Measurements from ENCODE around the gene SLC25A22. TPM values are rescaled to one million over a fixed set of nuclear protein-coding genes. Genes with fewer than 3 reads are reported as not detected.
A peak's percentile ranks its signal among the peaks of the same experiment; 100 is the strongest.

SLC25A22 gene
- total RNA-seq, 1 experiment from 2014 or later: 38.1 TPM

DNA sequence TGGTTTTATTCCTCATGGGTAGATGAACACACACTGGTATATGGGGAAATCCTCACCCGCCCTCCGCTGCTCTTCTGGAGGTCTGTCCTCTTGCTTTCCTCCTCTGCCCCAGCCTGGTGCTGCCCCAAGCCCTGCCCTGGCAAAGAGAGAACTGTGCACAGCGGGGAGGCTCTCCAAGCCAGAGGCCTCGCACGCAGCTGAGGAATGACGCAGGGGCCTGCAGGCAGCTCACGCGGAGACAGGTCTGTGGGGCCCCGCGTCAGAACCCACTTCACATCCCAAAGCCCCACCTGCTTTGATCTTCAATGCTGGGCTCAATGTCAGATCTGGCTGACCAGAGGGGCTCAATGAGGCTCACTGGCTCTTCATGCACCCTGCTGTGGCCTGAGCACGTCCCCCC is 30.8 kb downstream of the SLC25A22 start:
- ChIA-PET POLR2A (ENCODE audit: low non-redundant PET) (no interaction called here), CTCF (no interaction called here)
- H3K9me3 ChIP-seq (ENCODE audit: low read depth, low read length, poor library complexity, severe bottlenecking): no peaks in the 10 kb centered on the region
- peaks cover 49% of the 10 kb centered on the region for H3K36me3 ChIP-seq (ENCODE audit: insufficient read depth, low read length, poor library complexity, severe bottlenecking)
- no peak for DNase-seq (ENCODE audit: low spot score)
- H3K4me1 ChIP-seq (ENCODE audit: insufficient read depth, low read length, poor library complexity, severe bottlenecking): no peaks in the 10 kb centered on the region
- TSS peak; percentile 45 for BruUV-seq (replicated peaks)
- H3K27me3 ChIP-seq (replicated peaks; ENCODE audit: insufficient read depth, low read depth, low read length, poor library complexity): no peaks in the 10 kb centered on the region
- no peak overlapping the region for H3K4me3 ChIP-seq (ENCODE audit: low read depth, low read length, poor library complexity, severe bottlenecking)
- TF ChIP-seq EZH2 (IDR thresholded peaks at IDR 0.05; ENCODE audit: borderline replicate concordance, low read depth, low read length, poor library complexity, severe bottlenecking): no peak
- TF ChIP-seq, protein P1, sequence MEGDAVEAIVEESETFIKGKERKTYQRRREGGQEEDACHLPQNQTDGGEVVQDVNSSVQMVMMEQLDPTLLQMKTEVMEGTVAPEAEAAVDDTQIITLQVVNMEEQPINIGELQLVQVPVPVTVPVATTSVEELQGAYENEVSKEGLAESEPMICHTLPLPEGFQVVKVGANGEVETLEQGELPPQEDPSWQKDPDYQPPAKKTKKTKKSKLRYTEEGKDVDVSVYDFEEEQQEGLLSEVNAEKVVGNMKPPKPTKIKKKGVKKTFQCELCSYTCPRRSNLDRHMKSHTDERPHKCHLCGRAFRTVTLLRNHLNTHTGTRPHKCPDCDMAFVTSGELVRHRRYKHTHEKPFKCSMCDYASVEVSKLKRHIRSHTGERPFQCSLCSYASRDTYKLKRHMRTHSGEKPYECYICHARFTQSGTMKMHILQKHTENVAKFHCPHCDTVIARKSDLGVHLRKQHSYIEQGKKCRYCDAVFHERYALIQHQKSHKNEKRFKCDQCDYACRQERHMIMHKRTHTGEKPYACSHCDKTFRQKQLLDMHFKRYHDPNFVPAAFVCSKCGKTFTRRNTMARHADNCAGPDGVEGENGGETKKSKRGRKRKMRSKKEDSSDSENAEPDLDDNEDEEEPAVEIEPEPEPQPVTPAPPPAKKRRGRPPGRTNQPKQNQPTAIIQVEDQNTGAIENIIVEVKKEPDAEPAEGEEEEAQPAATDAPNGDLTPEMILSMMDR (conservative IDR thresholded peaks at IDR 0.05; ENCODE audit: low read depth, low read length): no peak
- no peak overlapping the region for H3K27ac ChIP-seq (ENCODE audit: low read depth, low read length, poor library complexity, severe bottlenecking)
- intact Hi-C loops (cut with micrococcal nuclease; ENCODE audit: unreplicated experiment): no loop called here

DNA sequence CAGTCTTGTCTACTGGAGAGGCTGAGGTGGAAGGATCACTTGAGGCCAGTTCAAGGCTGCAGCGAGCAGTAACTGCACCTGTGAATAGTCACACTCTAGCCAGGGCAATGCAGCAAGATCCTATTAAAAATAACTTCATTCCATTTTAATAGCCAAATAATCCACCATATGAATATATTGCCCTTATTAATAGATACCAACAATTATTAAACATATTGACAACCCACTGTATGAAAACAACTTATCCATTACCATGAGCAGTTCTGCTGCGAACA is 31.2 kb downstream of the SLC25A22 start:
- intact Hi-C loops (cut with micrococcal nuclease; ENCODE audit: unreplicated experiment): no loop called here
- ChIA-PET CTCF (no interaction called here), POLR2A (ENCODE audit: low non-redundant PET) (no interaction called here)
- no peak for DNase-seq (ENCODE audit: low spot score)
- no peak overlapping the region for H3K27ac ChIP-seq (ENCODE audit: low read depth, low read length, poor library complexity, severe bottlenecking)
- no peaks in the 10 kb centered on the region for H3K4me1 ChIP-seq (ENCODE audit: insufficient read depth, low read length, poor library complexity, severe bottlenecking)
- no peak for TF ChIP-seq EZH2 (IDR thresholded peaks at IDR 0.05; ENCODE audit: borderline replicate concordance, low read depth, low read length, poor library complexity, severe bottlenecking)
- TF ChIP-seq, protein P1 (conservative IDR thresholded peaks at IDR 0.05; ENCODE audit: low read depth, low read length): no peak
- peaks cover 50% of the 10 kb centered on the region for H3K36me3 ChIP-seq (ENCODE audit: insufficient read depth, low read length, poor library complexity, severe bottlenecking)
- no peaks in the 10 kb centered on the region for H3K27me3 ChIP-seq (replicated peaks; ENCODE audit: insufficient read depth, low read depth, low read length, poor library complexity)
- no peak overlapping the region for H3K4me3 ChIP-seq (ENCODE audit: low read depth, low read length, poor library complexity, severe bottlenecking)
- no peaks in the 10 kb centered on the region for H3K9me3 ChIP-seq (ENCODE audit: low read depth, low read length, poor library complexity, severe bottlenecking)
- BruUV-seq (replicated peaks): no TSS peak

DNA sequence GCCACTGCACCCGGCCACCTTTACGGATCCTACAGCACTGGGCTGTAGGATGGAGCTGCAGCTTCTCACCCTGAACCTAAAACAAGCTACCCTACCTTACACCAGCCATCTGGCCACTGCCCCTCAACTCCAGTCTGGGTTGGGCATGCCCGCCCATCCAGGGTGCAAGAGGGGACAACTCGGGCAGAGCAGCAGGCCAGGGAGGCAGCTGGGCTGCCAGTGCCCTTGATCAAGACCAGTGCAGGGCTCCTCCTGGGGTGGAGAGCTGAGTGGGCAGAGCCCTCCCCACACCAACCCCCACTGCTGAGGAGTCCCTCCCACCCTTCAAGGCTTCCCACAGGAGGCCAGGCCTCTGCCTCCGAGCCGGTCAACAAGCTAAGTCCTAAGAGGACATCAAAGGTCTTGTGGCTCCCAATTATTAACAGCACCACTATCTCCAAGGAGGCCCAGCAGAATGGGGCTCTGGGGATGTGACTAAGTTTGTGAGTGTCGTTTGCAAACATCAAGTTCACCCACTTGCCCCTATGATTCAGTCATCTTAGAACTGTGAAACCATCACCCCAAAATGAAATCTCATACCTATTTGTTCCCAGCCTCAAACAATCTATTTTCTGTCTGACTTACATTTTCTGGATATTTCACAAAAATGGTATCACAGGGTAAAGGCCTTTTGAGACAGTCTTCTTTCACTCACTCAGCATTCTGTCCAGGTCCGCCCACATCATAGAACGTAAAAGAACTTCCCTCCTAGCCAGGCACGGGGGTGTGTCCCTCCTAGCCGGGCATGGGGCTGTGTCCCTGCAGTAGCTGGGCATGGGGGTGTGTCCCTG is 31.8 kb downstream of the SLC25A22 start:
- ChIA-PET POLR2A (ENCODE audit: low non-redundant PET) (no interaction called here), CTCF (no interaction called here)
- Histone ChIP-seq H3K36me3 (ENCODE audit: insufficient read depth, low read length, poor library complexity, severe bottlenecking) (peaks cover 50% of the 10 kb centered on the region), H3K9me3 (ENCODE audit: low read depth, low read length, poor library complexity, severe bottlenecking) (no peaks in the 10 kb centered on the region), H3K4me1 (ENCODE audit: insufficient read depth, low read length, poor library complexity, severe bottlenecking) (no peaks in the 10 kb centered on the region), H3K4me3 (ENCODE audit: low read depth, low read length, poor library complexity, severe bottlenecking) (no peak overlapping the region), H3K27ac (ENCODE audit: low read depth, low read length, poor library complexity, severe bottlenecking) (no peak overlapping the region), H3K27me3 (replicated peaks; ENCODE audit: insufficient read depth, low read depth, low read length, poor library complexity) (no peaks in the 10 kb centered on the region)
- TF ChIP-seq, protein P1 (conservative IDR thresholded peaks at IDR 0.05; ENCODE audit: low read depth, low read length): no peak
- no peak for TF ChIP-seq EZH2 (IDR thresholded peaks at IDR 0.05; ENCODE audit: borderline replicate concordance, low read depth, low read length, poor library complexity, severe bottlenecking)
- no TSS peak for BruUV-seq (replicated peaks)
- intact Hi-C loops (cut with micrococcal nuclease; ENCODE audit: unreplicated experiment): no loop called here
- no peak for DNase-seq (ENCODE audit: low spot score)

Data from A673 (cell line).